ENCODE measurements around the gene TAF4. TPM values are rescaled to one million over a fixed set of nuclear protein-coding genes. Genes with fewer than 3 reads are reported as not detected.
A peak's percentile ranks its signal among the peaks of the same experiment; 100 is the strongest.

Gene TAF4
- total RNA-seq, 1 donor from 2014 or later, result 20.0 TPM

DNA sequence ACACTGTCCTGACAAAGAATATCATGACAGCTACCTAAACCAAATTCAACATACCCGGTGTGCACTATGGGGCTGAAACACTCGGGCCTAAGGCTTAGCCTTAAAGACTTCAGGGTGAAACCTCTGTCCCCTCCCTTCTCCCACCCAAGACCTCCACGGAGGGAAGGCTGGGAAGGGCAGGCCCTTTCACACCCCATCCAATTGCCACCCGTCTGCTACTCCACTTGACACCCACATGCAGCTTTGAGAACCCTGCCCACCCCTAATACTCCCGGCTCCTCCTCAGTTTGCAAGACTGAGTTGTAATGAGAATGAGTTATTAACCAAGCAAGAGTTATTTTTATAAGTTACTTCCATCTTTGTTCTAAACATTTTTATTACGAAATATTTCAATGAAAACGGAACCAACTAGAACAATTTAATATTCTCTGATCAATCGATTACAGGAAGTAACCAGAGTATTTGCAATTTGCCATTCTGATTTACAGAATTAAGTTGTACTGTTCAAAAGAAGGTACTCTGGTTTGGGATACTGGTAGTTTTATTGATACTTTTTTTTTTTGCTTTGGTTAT lies 3.7 kb downstream of the TAF4 start:
- no peak overlapping the region for H3K27ac Mint-ChIP-seq (ENCODE audit: unreplicated experiment)
- TF ChIP-seq, protein P1, sequence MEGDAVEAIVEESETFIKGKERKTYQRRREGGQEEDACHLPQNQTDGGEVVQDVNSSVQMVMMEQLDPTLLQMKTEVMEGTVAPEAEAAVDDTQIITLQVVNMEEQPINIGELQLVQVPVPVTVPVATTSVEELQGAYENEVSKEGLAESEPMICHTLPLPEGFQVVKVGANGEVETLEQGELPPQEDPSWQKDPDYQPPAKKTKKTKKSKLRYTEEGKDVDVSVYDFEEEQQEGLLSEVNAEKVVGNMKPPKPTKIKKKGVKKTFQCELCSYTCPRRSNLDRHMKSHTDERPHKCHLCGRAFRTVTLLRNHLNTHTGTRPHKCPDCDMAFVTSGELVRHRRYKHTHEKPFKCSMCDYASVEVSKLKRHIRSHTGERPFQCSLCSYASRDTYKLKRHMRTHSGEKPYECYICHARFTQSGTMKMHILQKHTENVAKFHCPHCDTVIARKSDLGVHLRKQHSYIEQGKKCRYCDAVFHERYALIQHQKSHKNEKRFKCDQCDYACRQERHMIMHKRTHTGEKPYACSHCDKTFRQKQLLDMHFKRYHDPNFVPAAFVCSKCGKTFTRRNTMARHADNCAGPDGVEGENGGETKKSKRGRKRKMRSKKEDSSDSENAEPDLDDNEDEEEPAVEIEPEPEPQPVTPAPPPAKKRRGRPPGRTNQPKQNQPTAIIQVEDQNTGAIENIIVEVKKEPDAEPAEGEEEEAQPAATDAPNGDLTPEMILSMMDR (IDR thresholded peaks at IDR 0.05; ENCODE audit: partially characterized antibody, unreplicated experiment), result no peak
- H3K27me3 Mint-ChIP-seq (ENCODE audit: unreplicated experiment), result peaks cover 7% of the 10 kb centered on the region
- peaks cover 14% of the 10 kb centered on the region for H3K9me3 Mint-ChIP-seq (ENCODE audit: unreplicated experiment)
- peaks cover 28% of the 10 kb centered on the region for H3K4me1 Mint-ChIP-seq (ENCODE audit: low read depth, unreplicated experiment)
- no peak for DNase-seq
- H3K4me3 Mint-ChIP-seq (ENCODE audit: unreplicated experiment), result peak overlapping the region; percentile 74
- no peaks in the 10 kb centered on the region for H3K36me3 Mint-ChIP-seq (ENCODE audit: unreplicated experiment)

DNA sequence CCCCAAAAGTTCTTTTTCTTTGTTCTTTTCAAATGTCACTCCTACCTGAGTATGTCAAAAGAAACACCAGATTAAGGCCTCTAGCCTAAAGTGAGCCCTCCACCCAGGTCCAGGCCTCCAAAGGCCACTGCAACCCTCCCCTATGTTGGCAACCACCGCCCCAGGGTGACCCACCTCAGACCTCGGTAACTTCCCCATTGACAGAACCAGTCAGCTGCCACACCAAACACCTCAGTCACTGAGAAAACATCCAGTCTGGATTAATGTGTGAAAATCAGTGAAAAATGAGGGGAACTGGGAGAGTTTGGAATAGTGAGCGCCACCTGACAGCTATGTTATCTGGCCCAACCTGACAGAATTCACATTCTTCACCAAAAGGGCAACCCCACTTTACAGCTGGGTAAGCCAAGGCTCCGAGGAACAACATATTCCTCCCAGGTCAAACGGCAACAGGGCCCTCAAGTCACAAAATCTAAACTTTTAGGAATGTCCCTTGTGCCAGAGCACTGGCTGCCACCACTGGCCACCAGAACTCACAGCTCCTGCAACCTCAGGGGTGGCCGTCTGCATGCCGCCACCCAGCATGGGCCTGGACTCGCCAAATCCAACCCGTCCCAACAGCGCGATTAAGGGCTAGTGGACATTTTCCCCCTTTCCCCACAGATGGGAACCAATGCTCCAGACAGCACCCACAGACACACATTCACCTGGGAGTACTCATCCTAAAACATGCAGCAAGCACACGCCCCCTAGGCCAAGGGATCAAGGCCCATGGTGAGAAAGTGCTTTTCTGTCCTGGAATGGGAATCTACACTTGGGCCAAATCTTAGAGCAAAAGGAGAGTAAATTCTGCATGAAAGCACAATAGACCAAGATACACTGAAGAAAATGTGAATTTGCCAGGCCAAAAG lies 4.8 kb downstream of the TAF4 start:
- no peak for DNase-seq
- Mint-ChIP-seq H3K4me1 (ENCODE audit: low read depth, unreplicated experiment) (peaks cover 25% of the 10 kb centered on the region), H3K27ac (ENCODE audit: unreplicated experiment) (no peak overlapping the region), H3K4me3 (ENCODE audit: unreplicated experiment) (no peak overlapping the region), H3K9me3 (ENCODE audit: unreplicated experiment) (peaks cover 9% of the 10 kb centered on the region), H3K27me3 (ENCODE audit: unreplicated experiment) (peaks cover 6% of the 10 kb centered on the region), H3K36me3 (ENCODE audit: unreplicated experiment) (no peaks in the 10 kb centered on the region)
- TF ChIP-seq, protein P1 (IDR thresholded peaks at IDR 0.05; ENCODE audit: partially characterized antibody, unreplicated experiment), result no peak

DNA sequence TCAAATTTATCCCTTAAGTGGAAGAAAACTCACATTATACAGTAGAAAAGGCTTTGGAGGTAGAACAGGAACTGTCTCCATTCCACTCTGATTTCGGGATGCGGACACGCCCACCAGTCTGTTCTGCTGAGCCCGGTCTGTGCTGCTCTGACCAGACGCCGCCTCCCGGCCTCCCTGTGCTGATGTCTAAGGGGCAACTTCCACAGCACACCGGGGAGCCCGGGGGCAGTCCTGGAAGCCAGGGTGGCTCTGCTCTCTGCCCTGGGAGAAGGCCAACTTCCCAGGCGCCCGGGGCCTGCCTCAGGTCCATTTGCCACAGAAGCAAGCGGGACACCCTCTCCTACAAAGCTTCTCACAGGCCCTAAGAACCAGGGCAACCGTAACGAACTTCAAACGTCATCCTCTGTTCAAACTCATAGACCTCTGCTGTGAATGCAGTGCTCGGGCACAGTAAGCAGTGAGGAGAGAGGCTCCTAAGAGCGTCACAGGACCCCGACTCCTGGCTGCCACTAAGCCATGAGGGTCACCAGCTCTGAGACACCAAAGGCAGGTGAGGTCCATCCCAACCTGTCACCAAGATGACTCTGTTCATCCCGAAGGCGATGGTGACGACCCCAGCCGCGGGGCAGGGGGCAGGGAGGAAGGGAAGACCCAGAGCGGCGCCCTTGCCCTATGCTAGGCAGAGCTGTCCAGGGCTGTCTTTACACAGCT lies 5.6 kb downstream of the TAF4 start:
- Mint-ChIP-seq H3K4me3 (ENCODE audit: unreplicated experiment) (no peak overlapping the region), H3K4me1 (ENCODE audit: low read depth, unreplicated experiment) (peaks cover 25% of the 10 kb centered on the region), H3K27me3 (ENCODE audit: unreplicated experiment) (peaks cover 6% of the 10 kb centered on the region), H3K36me3 (ENCODE audit: unreplicated experiment) (no peaks in the 10 kb centered on the region), H3K9me3 (ENCODE audit: unreplicated experiment) (peaks cover 11% of the 10 kb centered on the region), H3K27ac (ENCODE audit: unreplicated experiment) (no peak overlapping the region)
- TF ChIP-seq, protein P1 (IDR thresholded peaks at IDR 0.05; ENCODE audit: partially characterized antibody, unreplicated experiment), result no peak
- DNase-seq, result no peak

DNA sequence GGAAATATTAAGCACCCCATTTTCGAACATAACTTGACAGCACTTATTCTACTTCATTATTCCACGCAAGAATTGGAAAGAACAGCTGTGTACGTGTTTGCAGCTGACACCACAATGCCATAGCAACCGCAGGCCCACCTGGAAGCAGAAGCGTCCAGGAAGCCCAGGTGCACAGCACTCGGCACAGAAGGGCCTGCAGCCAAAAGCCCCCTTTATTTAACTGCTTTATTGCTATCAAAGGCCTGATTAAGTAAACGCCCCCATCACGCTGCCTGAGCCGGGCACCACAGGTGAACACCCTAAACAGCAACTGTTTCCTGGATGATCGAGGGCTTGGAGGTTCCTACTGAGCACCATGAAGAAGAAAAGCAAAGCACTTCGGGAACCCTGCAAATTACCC lies 6.3 kb downstream of the TAF4 start:
- DNase-seq, result no peak
- Mint-ChIP-seq H3K9me3 (ENCODE audit: unreplicated experiment) (peaks cover 15% of the 10 kb centered on the region), H3K27ac (ENCODE audit: unreplicated experiment) (no peak overlapping the region), H3K4me1 (ENCODE audit: low read depth, unreplicated experiment) (peaks cover 25% of the 10 kb centered on the region), H3K4me3 (ENCODE audit: unreplicated experiment) (peak overlapping the region; percentile 46), H3K36me3 (ENCODE audit: unreplicated experiment) (no peaks in the 10 kb centered on the region), H3K27me3 (ENCODE audit: unreplicated experiment) (peaks cover 7% of the 10 kb centered on the region)
- TF ChIP-seq, protein P1 (IDR thresholded peaks at IDR 0.05; ENCODE audit: partially characterized antibody, unreplicated experiment), result no peak
